Breast epithelium (tissue), 4 donors: ENCODE data around the gene LTK. TPM values are rescaled to one million over a fixed set of nuclear protein-coding genes. Genes with fewer than 3 reads are reported as not detected.

Source experiments
- DNase-seq, 2 donors: peaks; one replicate each; pipeline ENCODE4 v3.0.0-alpha.2; 2019; ENCODE audit warnings: low spot score in 2 of 2
- H3K27ac ChIP-seq, 2 donors: fragments of 200-600 bp; sonication (generic) in 1 of 2; one replicate each; pipeline ENCODE4 v1.5.1; 2016 to 2019; ENCODE audit warnings: mild to moderate bottlenecking in 1 of 2
- H3K27me3 ChIP-seq, 2 donors: fragments of 200-600 bp; sonication (generic) in 1 of 2; one replicate each; pipeline versions ENCODE4 v1.5.1 to v1.6.0; 2017 to 2019; ENCODE audit warnings: control low read depth in 1 of 2, mild to moderate bottlenecking in 1 of 2
- H3K36me3 ChIP-seq: fragments of 200-600 bp; one replicate; pipeline ENCODE4 v1.5.1; 2019
- H3K4me1 ChIP-seq, 2 donors: fragments of 200-600 bp; sonication (generic); one replicate each; pipeline ENCODE4 v1.5.1; 2016 to 2019; ENCODE audit warnings: control low read depth in 1 of 2
- H3K4me3 ChIP-seq, 3 donors: fragments of 200-600 bp; sonication (generic); 1 replicate in 2 of 3; 2 replicates in 1 of 3; pipeline ENCODE4 v1.5.1; 2016 to 2019; ENCODE audit warnings: mild to moderate bottlenecking in 3 of 3, moderate library complexity in 2 of 3
- H3K9me3 ChIP-seq, 2 donors: fragments of 200-600 bp; sonication (generic) in 1 of 2; one replicate each; pipeline ENCODE4 v1.5.1; 2016 to 2019; ENCODE audit warnings: control low read depth in 1 of 2
- CTCF ChIP-seq, 3 donors: fragments of 450-650 bp; IDR thresholded peaks; one replicate each; pipeline ENCODE4 v1.5.1; 2016 to 2017; ENCODE audit warnings: antibody characterized with exemption in 3 of 3, mild to moderate bottlenecking in 3 of 3, moderate library complexity in 3 of 3
- POLR2A ChIP-seq: fragments of 450-650 bp; IDR thresholded peaks from one replicate; pipeline ENCODE4 v1.6.1; 2016; ENCODE audit warnings: antibody characterized with exemption, mild to moderate bottlenecking, moderate library complexity
- POLR2AphosphoS5 ChIP-seq, 3 donors: sonication (generic); formaldehyde crosslinking; IDR thresholded peaks; one replicate each; pipeline ENCODE4 v1.6.1; 2017; ENCODE audit warnings: antibody characterized with exemption in 3 of 3
- intact Hi-C: fragments of 100-400 bp; cut with DNase I; formaldehyde crosslinking; loops from one replicate; pipeline ENCODE4 v1.15.1; 2023; ENCODE audit warnings: low total_unique reads
- total RNA-seq, 3 donors: library from RNA; depleted of rRNA; stranded (reverse); fragments of >200 nt; gene quantifications; one replicate each; pipeline ENCODE4 v1.1.0, GENCODE V29; 2016

Gene LTK
- total RNA-seq, 3 donors from 2014 or later, result 0.29 to 0.66 TPM; not detected in 1

DNA sequence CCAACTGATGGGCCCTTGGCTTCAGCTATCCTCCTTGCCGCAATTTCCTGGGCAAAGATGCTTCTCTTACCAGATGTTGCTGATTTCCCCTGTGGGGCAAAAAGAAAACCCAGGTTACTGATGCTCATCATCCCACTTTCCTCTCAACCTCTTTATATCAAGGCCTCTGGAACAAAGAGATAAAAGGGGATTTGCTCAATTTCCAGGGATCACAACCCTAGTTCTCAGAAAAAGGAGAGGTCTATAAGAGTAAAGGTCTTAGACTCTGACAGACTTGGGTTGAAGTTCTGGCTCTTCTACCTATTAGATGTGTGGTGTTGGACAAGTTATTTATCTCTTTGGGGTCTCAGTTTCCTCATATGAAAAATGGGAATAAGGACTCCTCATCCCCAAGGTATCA, 21.9 kb upstream of the LTK start:
- H3K36me3 ChIP-seq, result no peaks in the 10 kb centered on the region
- DNase-seq, result no peak
- H3K27ac ChIP-seq, result no peak overlapping the region
- no peak overlapping the region for H3K4me3 ChIP-seq
- TF ChIP-seq POLR2A, result no peak
- TF ChIP-seq POLR2AphosphoS5 (IDR thresholded peaks at IDR 0.05), result no peak
- TF ChIP-seq CTCF (IDR thresholded peaks at IDR 0.05), result no peak
- H3K4me1 ChIP-seq, result no peaks in the 10 kb centered on the region
- no peaks in the 10 kb centered on the region for H3K9me3 ChIP-seq
- H3K27me3 ChIP-seq, result no peaks in the 10 kb centered on the region
- intact Hi-C loops, result no loop called here

DNA sequence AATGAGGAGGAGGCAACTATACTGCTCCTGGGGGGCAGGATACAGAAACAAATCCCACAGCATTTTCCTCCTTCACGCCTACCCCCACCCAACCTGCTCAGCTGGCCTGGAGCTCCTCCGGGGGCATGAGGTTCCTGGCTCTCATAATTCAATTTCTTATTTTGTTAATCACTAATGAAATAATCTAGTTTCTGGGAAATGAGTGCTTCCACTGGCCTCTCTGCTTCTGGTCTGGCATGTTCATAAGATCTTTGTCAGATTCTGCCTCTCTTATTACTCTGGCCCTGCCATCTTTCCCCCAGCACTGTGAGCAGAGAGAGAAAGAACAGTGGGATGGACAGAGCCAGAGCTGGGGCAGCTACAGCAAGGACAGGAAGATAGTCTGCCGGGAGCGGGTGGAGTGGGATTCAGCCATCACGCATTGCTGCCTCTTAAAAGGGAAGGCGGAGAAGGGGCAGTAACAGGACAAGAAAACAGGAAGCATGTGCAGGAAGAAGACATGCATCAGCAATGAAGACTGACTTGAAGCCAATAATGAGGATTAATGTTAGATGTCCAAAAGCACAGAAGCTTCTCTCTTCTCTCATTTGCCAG, 16.8 kb upstream of the LTK start:
- Histone ChIP-seq H3K27ac (no peak overlapping the region), H3K9me3 (no peaks in the 10 kb centered on the region), H3K4me3 (no peak overlapping the region), H3K27me3 (no peaks in the 10 kb centered on the region), H3K36me3 (peaks cover 17% of the 10 kb centered on the region), H3K4me1 (no peaks in the 10 kb centered on the region)
- DNase-seq, result no peak
- TF ChIP-seq POLR2AphosphoS5 (IDR thresholded peaks at IDR 0.05) (no peak), CTCF (IDR thresholded peaks at IDR 0.05) (no peak), POLR2A (no peak)
- intact Hi-C loops, result no loop called here

GRCh38 chr15:41523097-41523496, 9.5 kb upstream of the LTK start:
- Histone ChIP-seq H3K27ac (no peak overlapping the region), H3K4me3 (no peak overlapping the region), H3K27me3 (no peaks in the 10 kb centered on the region), H3K36me3 (peaks cover 10% of the 10 kb centered on the region), H3K9me3 (no peaks in the 10 kb centered on the region), H3K4me1 (no peaks in the 10 kb centered on the region)
- intact Hi-C loops, result no loop called here
- DNase-seq, result no peak
- TF ChIP-seq CTCF (IDR thresholded peaks at IDR 0.05), result no peak
- no peak for TF ChIP-seq POLR2AphosphoS5 (IDR thresholded peaks at IDR 0.05)
- TF ChIP-seq POLR2A, result no peak

DNA sequence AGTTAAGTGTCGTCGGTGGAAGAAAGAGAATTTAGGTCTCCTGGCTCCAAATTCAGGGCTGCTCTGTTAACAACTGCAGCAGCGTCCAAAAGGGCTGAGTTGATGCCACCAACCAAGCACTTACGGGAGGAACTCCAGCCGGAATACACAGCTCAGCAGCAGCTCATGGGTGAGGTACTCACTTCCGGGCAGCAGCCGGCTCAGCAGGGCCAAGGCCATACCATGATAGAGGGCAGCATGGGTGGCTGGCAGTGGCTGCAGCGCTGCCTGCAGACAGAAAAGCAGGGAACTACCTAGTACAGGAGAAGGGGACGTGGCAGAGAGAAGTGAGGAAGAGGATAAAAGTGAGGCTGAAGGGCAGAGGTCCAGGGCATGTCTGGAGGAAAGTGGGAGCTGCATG, 8.0 kb upstream of the LTK start:
- no peaks in the 10 kb centered on the region for H3K9me3 ChIP-seq
- no peaks in the 10 kb centered on the region for H3K4me1 ChIP-seq
- H3K36me3 ChIP-seq, result no peaks in the 10 kb centered on the region
- H3K27ac ChIP-seq, result no peak overlapping the region
- no peaks in the 10 kb centered on the region for H3K27me3 ChIP-seq
- intact Hi-C loops, result no loop called here
- TF ChIP-seq POLR2AphosphoS5 (IDR thresholded peaks at IDR 0.05) (no peak), CTCF (IDR thresholded peaks at IDR 0.05) (no peak), POLR2A (no peak)
- DNase-seq, result no peak
- no peak overlapping the region for H3K4me3 ChIP-seq

DNA sequence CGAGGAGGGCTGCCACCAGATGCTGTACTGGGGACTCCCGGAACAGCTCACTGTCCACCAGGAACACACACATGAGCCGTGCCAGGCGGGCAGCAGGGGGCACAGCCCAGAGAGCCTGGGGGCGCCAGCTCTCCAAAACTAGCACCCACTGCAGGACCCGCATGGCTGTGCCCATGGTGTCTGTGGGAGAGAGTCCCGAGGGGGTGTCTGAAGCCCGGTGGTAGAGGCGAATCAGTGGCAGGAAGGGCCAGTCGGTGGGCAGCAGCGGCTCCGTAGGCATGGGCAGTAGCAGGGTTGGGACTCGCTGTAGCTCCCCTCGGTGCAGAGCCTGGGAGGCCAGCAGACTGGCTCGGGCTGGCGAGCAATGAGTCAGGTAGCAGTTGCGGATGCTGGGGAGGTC, 7.0 kb upstream of the LTK start:
- H3K36me3 ChIP-seq, result no peaks in the 10 kb centered on the region

More for the DNA sequence above, 7.0 kb upstream of the LTK start:
- no peaks in the 10 kb centered on the region for H3K27me3 ChIP-seq
- no peak overlapping the region for H3K27ac ChIP-seq
- no peak overlapping the region for H3K4me3 ChIP-seq
- H3K4me1 ChIP-seq, result no peaks in the 10 kb centered on the region
- TF ChIP-seq POLR2A, result no peak
- no peak for TF ChIP-seq POLR2AphosphoS5 (IDR thresholded peaks at IDR 0.05)
- no peaks in the 10 kb centered on the region for H3K9me3 ChIP-seq
- intact Hi-C loops, result no loop called here
- no peak for DNase-seq
